ENCODE results near the gene ADGRB2.

GRCh38 chr1:31761883-31762282 lies 2.3 kb downstream of the ADGRB2 start:
- TF ChIP-seq CTCF (IDR thresholded peaks at IDR 0.05): no peak
- TF ChIP-seq POLR2A (IDR thresholded peaks at IDR 0.05): no peak

Measured in lower leg skin (tissue), 3 donors.